Neuronal stem cell (in vitro differentiated cells): Measurements from ENCODE around the gene TTLL3.
A peak's percentile ranks its signal among the peaks of the same experiment; 100 is the strongest.
"Not testable (repeated sequence)": the region's sequence is repeated elsewhere in the genome, so short reads cannot be mapped to it uniquely, and the experiment has no call there.

Experiments used
- DNase-seq: peaks from one replicate; pipeline ENCODE4 v3.0.0-alpha.2; 2013; ENCODE audit warnings: low spot score
- H2AFZ ChIP-seq: one replicate; pipeline ENCODE4 v1.6.1; 2013; ENCODE audit warnings: mild to moderate bottlenecking, low read length, inconsistent platforms
- H2AK5ac ChIP-seq: 2 replicates; pipeline ENCODE4 v1.6.1; 2013; ENCODE audit warnings: low read depth, mild to moderate bottlenecking, inconsistent platforms, low read length, moderate library complexity, mixed read lengths
- H2BK120ac ChIP-seq: 2 replicates; pipeline ENCODE4 v1.6.1; 2013; ENCODE audit warnings: low read depth, mild to moderate bottlenecking, inconsistent platforms, low read length, moderate library complexity, mixed read lengths
- H2BK12ac ChIP-seq: one replicate; pipeline ENCODE4 v1.6.1; 2013; ENCODE audit warnings: low read length, inconsistent platforms
- H2BK15ac ChIP-seq: 2 replicates; pipeline ENCODE4 v1.6.1; 2013; ENCODE audit warnings: mild to moderate bottlenecking, low read length, inconsistent platforms, mixed read lengths
- H2BK5ac ChIP-seq: one replicate; pipeline ENCODE4 v1.6.1; 2013; ENCODE audit warnings: inconsistent platforms, mild to moderate bottlenecking, low read length, moderate library complexity
- H3K14ac ChIP-seq: one replicate; pipeline ENCODE4 v1.6.1; 2013; ENCODE audit warnings: low read length, inconsistent platforms
- H3K18ac ChIP-seq: 2 replicates; pipeline ENCODE4 v1.6.1; 2013; ENCODE audit warnings: low read length, inconsistent platforms
- H3K23ac ChIP-seq: 2 replicates; pipeline ENCODE4 v1.6.1; 2013; ENCODE audit warnings: low read depth, mild to moderate bottlenecking, mixed read lengths, low read length, inconsistent platforms; ENCODE audit not compliant: poor library complexity
- H3K27ac ChIP-seq: replicated peaks from 3 replicates; pipeline ENCODE4 v1.5.1; 2013; ENCODE audit warnings: low read length, inconsistent platforms
- H3K27me3 ChIP-seq, 3 experiments: 2 replicates each; pipeline ENCODE4 v1.6.1; 2013; ENCODE audit warnings: low read length in 3 of 3, mild to moderate bottlenecking in 2 of 3, inconsistent platforms in 1 of 3, low read depth in 1 of 3, mixed read lengths in 1 of 3, moderate library complexity in 1 of 3; ENCODE audit not compliant: control insufficient read depth in 3 of 3, insufficient read depth in 3 of 3
- H3K36me3 ChIP-seq, 2 donors: replicated peaks in 1 of 2; 2 replicates each; pipeline ENCODE4 v1.6.1; 2013; ENCODE audit warnings: low read length in 2 of 2; ENCODE audit not compliant: control insufficient read depth in 2 of 2, insufficient read depth in 2 of 2
- H3K4ac ChIP-seq: 2 replicates; pipeline ENCODE4 v1.6.1; 2013; ENCODE audit warnings: inconsistent platforms, mild to moderate bottlenecking, low read length, moderate library complexity
- H3K4me1 ChIP-seq, 2 donors: 1 replicate in 1 of 2; 2 replicates in 1 of 2; pipeline ENCODE4 v1.6.1; 2013; ENCODE audit warnings: low read length in 2 of 2, low read depth in 1 of 2; ENCODE audit not compliant: control insufficient read depth in 2 of 2, insufficient read depth in 1 of 2
- H3K4me2 ChIP-seq: one replicate; pipeline ENCODE4 v1.6.1; 2013; ENCODE audit warnings: mild to moderate bottlenecking, low read length, inconsistent platforms; ENCODE audit not compliant: insufficient read depth, poor library complexity, severe bottlenecking
- H3K4me3 ChIP-seq, 2 donors: 2 replicates each; pipeline ENCODE4 v1.5.1; 2013; ENCODE audit warnings: low read length in 2 of 2, mild to moderate bottlenecking in 2 of 2, inconsistent platforms in 1 of 2, moderate library complexity in 1 of 2
- H3K79me1 ChIP-seq: one replicate; pipeline ENCODE4 v1.6.1; 2013; ENCODE audit warnings: low read depth, mild to moderate bottlenecking, inconsistent platforms, low read length, moderate library complexity
- H3K9ac ChIP-seq: one replicate; pipeline ENCODE4 v1.6.1; 2013; ENCODE audit warnings: mild to moderate bottlenecking, low read depth, low read length, inconsistent platforms; ENCODE audit not compliant: poor library complexity
- H3K9me3 ChIP-seq, 2 donors: replicated peaks in 1 of 2; 2 replicates each; pipeline versions ENCODE3 to v1.6.1; 2013; ENCODE audit warnings: low read length in 2 of 2, mild to moderate bottlenecking in 2 of 2, inconsistent platforms in 1 of 2, low read depth in 1 of 2, mixed read lengths in 1 of 2, moderate library complexity in 1 of 2; ENCODE audit not compliant: control insufficient read depth in 2 of 2, insufficient read depth in 1 of 2
- H4K8ac ChIP-seq: one replicate; pipeline ENCODE4 v1.6.1; 2013; ENCODE audit warnings: low read depth, mild to moderate bottlenecking, inconsistent platforms, low read length, moderate library complexity
- H4K91ac ChIP-seq: one replicate; pipeline ENCODE4 v1.6.1; 2013; ENCODE audit warnings: low read length, low read depth, mild to moderate bottlenecking, inconsistent platforms; ENCODE audit not compliant: poor library complexity
- WGBS, 2 donors: extraction: QIAGEN DNeasy Blood & Tissue Kit; methylation state at CpG; one replicate each; pipeline ENCODE4 v1.1.7; 2013; ENCODE audit warnings: missing lambda C conversion rate in 2 of 2, mixed read lengths in 1 of 2; ENCODE audit not compliant: insufficient read length in 2 of 2, insufficient replicate concordance in 1 of 2; ENCODE audit errors: extremely low coverage in 2 of 2; 5-methylcytosine and 5-hydroxymethylcytosine counted together

Gene TTLL3

GRCh38 chr3:9769012-9769411 lies 41.0 kb upstream of the TTLL3 start:
- Histone ChIP-seq H3K4me3 (peak overlapping the region; percentile 42 to 82), H2BK15ac (peak overlapping the region; percentile 84), H3K4ac (peak overlapping the region; percentile 41), H3K4me1 (peaks cover 0 to 13% of the 10 kb centered on the region in 2 donors), H4K8ac (no peak overlapping the region), H2BK5ac (no peak overlapping the region), H2AFZ (no peak overlapping the region), H3K9ac (peak overlapping the region; percentile 74), H3K36me3 (peaks cover 9 to 18% of the 10 kb centered on the region in 2 donors), H4K91ac (peak overlapping the region; percentile 59), H3K79me1 (peaks cover 4% of the 10 kb centered on the region), H2AK5ac (peak overlapping the region; percentile 8), H3K14ac (no peak overlapping the region), H3K9me3 (peaks cover 0 to 2% of the 10 kb centered on the region in 2 donors), H3K23ac (peak overlapping the region; percentile 81), H2BK120ac (no peak overlapping the region), H3K4me2 (no peak overlapping the region), H3K18ac (no peak overlapping the region), H3K27ac (no peak overlapping the region), H3K27me3 (no peaks in the 10 kb centered on the region), H2BK12ac (no peak overlapping the region)
- DNase-seq: no peak
- WGBS, 2 donors: 100% methylated on average over 1 of the region's 5 CpGs; no CpG with 5 or more reads in 1 of the 2 donors

GRCh38 chr3:9769426-9770275 lies 40.4 kb upstream of the TTLL3 start, which contains the start of gene CAMK1:
TSS of gene CAMK1 (minus strand) at chr3:9769947. CDS start at chr3:9767749, 2,198 bp downstream.
- Histone ChIP-seq H3K27me3 (no peaks in the 10 kb centered on the region), H4K91ac (peak within 1 kb of the TSS; percentile 59), H2AK5ac (peak within 1 kb of the TSS; percentile 72), H3K4me2 (peak within 1 kb of the TSS; percentile 82), H2BK5ac (peak within 1 kb of the TSS; percentile 56), H3K79me1 (peaks cover 4% of the 10 kb centered on the region), H2BK12ac (no peak within 1 kb of the TSS), H3K9me3 (peaks cover 0 to 2% of the 10 kb centered on the region in 2 donors), H3K4me3 (peak within 1 kb of the TSS; percentile 42 to 82), H3K9ac (peak within 1 kb of the TSS; percentile 89), H3K4ac (peak within 1 kb of the TSS; percentile 41), H4K8ac (no peak within 1 kb of the TSS), H2AFZ (peak within 1 kb of the TSS; percentile 76), H2BK120ac (no peak within 1 kb of the TSS), H3K36me3 (peaks cover 9 to 16% of the 10 kb centered on the region in 2 donors), H3K18ac (peak within 1 kb of the TSS; percentile 92), H3K14ac (peak within 1 kb of the TSS; percentile 27), H3K27ac (no peak within 1 kb of the TSS), H2BK15ac (peak within 1 kb of the TSS; percentile 84), H3K4me1 (peaks cover 0 to 13% of the 10 kb centered on the region in 2 donors), H3K23ac (peak within 1 kb of the TSS; percentile 88)
- peak; percentile 62 for DNase-seq
- no CpG with 5 or more reads among the region's 49 CpGs for WGBS, 2 donors

GRCh38 chr3:9770276-9770812 lies 39.7 kb upstream of the TTLL3 start:
- no peak overlapping the region for H2BK15ac ChIP-seq
- no peak overlapping the region for H3K27ac ChIP-seq
- H3K14ac ChIP-seq: no peak overlapping the region
- no peak for DNase-seq
- peak overlapping the region; percentile 82 for H3K4me2 ChIP-seq
- H3K23ac ChIP-seq: no peak overlapping the region
- H3K27me3 ChIP-seq: no peaks in the 10 kb centered on the region
- WGBS, 2 donors: no CpG with 5 or more reads among the region's 15 CpGs
- H3K79me1 ChIP-seq: peaks cover 4% of the 10 kb centered on the region
- no peak overlapping the region for H2BK5ac ChIP-seq
- H2BK120ac ChIP-seq: no peak overlapping the region
- peak overlapping the region; percentile 89 for H3K9ac ChIP-seq
- peak overlapping the region; percentile 72 for H2AK5ac ChIP-seq
- no peak overlapping the region for H4K91ac ChIP-seq
- H3K18ac ChIP-seq: peak overlapping the region; percentile 85
- peaks cover 0 to 2% of the 10 kb centered on the region in 2 donors for H3K9me3 ChIP-seq
- peak overlapping the region; percentile 42 to 82 for H3K4me3 ChIP-seq
- peak overlapping the region; percentile 76 for H2AFZ ChIP-seq
- H3K4me1 ChIP-seq: peaks cover 0 to 13% of the 10 kb centered on the region in 2 donors
- no peak overlapping the region for H4K8ac ChIP-seq
- H2BK12ac ChIP-seq: no peak overlapping the region
- peaks cover 9 to 14% of the 10 kb centered on the region in 2 donors for H3K36me3 ChIP-seq
- no peak overlapping the region for H3K4ac ChIP-seq

- H2BK12ac ChIP-seq, H4K8ac ChIP-seq, H2BK5ac ChIP-seq, H3K4me2 ChIP-seq, H3K4ac ChIP-seq, H3K14ac ChIP-seq, H2BK15ac ChIP-seq, DNase-seq, H2AFZ ChIP-seq, H2AK5ac ChIP-seq, H3K9me3 ChIP-seq, H3K27me3 ChIP-seq, H3K27ac ChIP-seq, H3K23ac ChIP-seq, H3K4me3 ChIP-seq, H3K36me3 ChIP-seq, H2BK120ac ChIP-seq, H3K79me1 ChIP-seq, H4K91ac ChIP-seq, H3K9ac ChIP-seq, H3K18ac ChIP-seq: not testable (repeated sequence)
- peaks cover 0 to 10% of the 10 kb centered on the region in 2 donors for H3K4me1 ChIP-seq
- no CpG with 5 or more reads among the region's 2 CpGs for WGBS, 2 donors
Observed at GRCh38 chr3:9771007-9771406, 39.1 kb upstream of the TTLL3 start.
